Stimulated activated naive CD4-positive, alpha-beta T cell (primary cell): ENCODE results near the gene KCNH1.

Experiments
- DNase-seq, 6 experiments: peaks; one replicate each; lab custom pipeline; 2025; lab: John Stamatoyannopoulos, UW

Gene KCNH1

GRCh38 chr1:210814382-210815123, 319.4 kb downstream of the KCNH1 start:
- no peak for DNase-seq

- no peak for DNase-seq
Measured at GRCh38 chr1:210801501-210801900, 332.4 kb downstream of the KCNH1 start.

GRCh38 chr1:210800756-210801155, 333.2 kb downstream of the KCNH1 start:
- DNase-seq: no peak

GRCh38 chr1:210800301-210800700, 333.6 kb downstream of the KCNH1 start:
- DNase-seq: no peak

- DNase-seq: no peak
Measured at GRCh38 chr1:210797422-210797821, 336.5 kb downstream of the KCNH1 start.

- no peak for DNase-seq
Measured at GRCh38 chr1:210796421-210796820, 337.5 kb downstream of the KCNH1 start.

- DNase-seq: no peak
Measured at GRCh38 chr1:210794445-210794844, 339.5 kb downstream of the KCNH1 start.

- DNase-seq: no peak
Measured at GRCh38 chr1:210792250-210793102, 341.5 kb downstream of the KCNH1 start.

- DNase-seq: no peak
Measured at GRCh38 chr1:210790196-210790595, 343.8 kb downstream of the KCNH1 start.

GRCh38 chr1:210787800-210788199, 346.1 kb downstream of the KCNH1 start:
- DNase-seq: no peak

GRCh38 chr1:210786546-210786945, 347.4 kb downstream of the KCNH1 start:
- DNase-seq: no peak

- no peak for DNase-seq
Measured at GRCh38 chr1:210783925-210784324, 350.0 kb downstream of the KCNH1 start.

- DNase-seq: no peak
Measured at GRCh38 chr1:210781652-210782051, 352.3 kb downstream of the KCNH1 start.

- DNase-seq: no peak
Measured at GRCh38 chr1:210779269-210779668, 354.7 kb downstream of the KCNH1 start.

- DNase-seq: no peak
Measured at GRCh38 chr1:210777914-210778313, 356.0 kb downstream of the KCNH1 start.

GRCh38 chr1:210776712-210777111, 357.2 kb downstream of the KCNH1 start:
- no peak for DNase-seq

- DNase-seq: no peak
Measured at GRCh38 chr1:210775289-210775688, 358.7 kb downstream of the KCNH1 start.

GRCh38 chr1:210773450-210773849, 360.5 kb downstream of the KCNH1 start:
- no peak for DNase-seq

GRCh38 chr1:210771131-210771530, 362.8 kb downstream of the KCNH1 start:
- no peak for DNase-seq

GRCh38 chr1:210770396-210770984, 363.5 kb downstream of the KCNH1 start:
- no peak for DNase-seq

GRCh38 chr1:210769473-210769872, 364.5 kb downstream of the KCNH1 start:
- DNase-seq: no peak

- no peak for DNase-seq
Measured at GRCh38 chr1:210764536-210764935, 369.4 kb downstream of the KCNH1 start.

- DNase-seq: no peak
Measured at GRCh38 chr1:210758761-210759160, 375.2 kb downstream of the KCNH1 start.
